AG09309 (cell line): ENCODE measurements around the gene LMCD1.

Experiments
- DNase-seq: peaks from one replicate; pipeline ENCODE4 v3.0.0-alpha.2; 2010; ENCODE audit warnings: low read depth
- H3K4me3 ChIP-seq: 2 replicates; pipeline ENCODE4 v1.5.1; 2011; ENCODE audit warnings: mild to moderate bottlenecking, low read depth, low read length, moderate library complexity; ENCODE audit not compliant: control insufficient read depth
- CTCF ChIP-seq: IDR thresholded peaks from 2 replicates; pipeline ENCODE4 v1.5.1; 2011; ENCODE audit warnings: mild to moderate bottlenecking, low read depth, low read length, inconsistent platforms; ENCODE audit not compliant: insufficient read depth, control insufficient read depth; ENCODE audit errors: missing control alignments

The LMCD1 gene

DNA sequence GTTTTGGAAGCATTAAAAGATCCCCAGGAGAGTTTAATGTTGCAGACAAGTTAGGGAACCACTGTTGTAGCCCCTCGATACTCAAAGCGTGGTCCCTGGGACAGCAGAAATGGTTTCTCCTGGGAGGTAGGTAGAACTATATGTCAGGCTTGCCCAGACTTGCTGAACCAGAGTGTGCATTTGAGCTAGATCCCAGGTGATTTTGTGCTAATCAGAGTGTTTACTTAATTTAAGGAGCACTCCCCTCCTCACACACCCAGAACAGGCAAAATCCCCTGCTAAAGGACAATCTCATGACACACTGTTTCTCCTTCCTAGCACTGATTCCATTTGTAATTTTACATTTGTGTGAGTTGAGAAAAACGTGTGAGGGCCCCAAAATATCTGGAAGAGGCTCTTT is 24.3 kb downstream of the LMCD1 start:
- TF ChIP-seq CTCF: no peak
- no peak for DNase-seq

DNA sequence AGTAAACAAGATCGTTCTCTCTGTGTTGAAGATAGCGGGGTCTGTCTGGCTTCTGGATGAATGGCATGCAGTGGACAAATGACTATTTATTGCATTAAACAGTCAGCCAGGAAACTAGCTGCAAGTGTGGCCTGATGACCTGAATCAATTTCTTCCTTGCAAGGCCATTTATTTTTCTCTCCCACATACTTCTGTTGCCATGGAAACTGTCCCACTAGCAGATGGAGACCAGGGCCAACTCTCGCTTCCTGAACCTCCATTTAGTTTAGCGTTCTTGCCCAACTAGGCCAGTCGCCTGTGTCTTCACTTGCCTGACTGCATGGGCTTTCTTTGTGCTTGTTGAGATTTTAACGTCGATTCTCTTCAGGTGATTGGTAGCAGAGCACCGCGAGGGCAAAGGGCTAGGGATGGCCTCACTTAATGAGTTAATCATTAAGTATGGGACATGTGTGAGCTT is 27.6 kb downstream of the LMCD1 start:
- TF ChIP-seq CTCF: no peak
- H3K4me3 ChIP-seq: no peak overlapping the region
- no peak for DNase-seq

More for the DNA sequence above, 24.3 kb downstream of the LMCD1 start:
- H3K4me3 ChIP-seq: no peak overlapping the region

- no peak for TF ChIP-seq CTCF
- no peak for DNase-seq
- H3K4me3 ChIP-seq: no peak overlapping the region
Observed at GRCh38 chr3:8529738-8530525, 28.3 kb downstream of the LMCD1 start.

DNA sequence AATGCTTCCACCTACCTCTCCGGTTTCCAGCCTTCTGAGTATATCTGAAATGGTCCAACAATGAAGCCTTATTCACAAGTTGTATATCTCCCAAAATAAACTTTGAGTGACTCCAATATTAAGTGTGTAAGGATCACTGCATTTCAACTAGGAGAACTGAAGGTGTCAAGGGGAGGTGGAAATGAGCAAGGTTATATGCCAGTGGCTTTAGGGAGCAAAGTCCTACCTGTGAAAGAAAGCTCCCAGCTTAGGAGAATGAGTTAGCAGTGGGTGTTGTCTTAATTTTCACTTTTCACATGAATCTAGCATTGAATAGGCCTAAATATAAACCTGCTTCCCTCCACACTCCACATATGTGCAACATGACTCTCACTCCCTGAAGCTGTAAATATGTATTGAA is 29.0 kb downstream of the LMCD1 start:
- TF ChIP-seq CTCF: no peak
- no peak for DNase-seq
- H3K4me3 ChIP-seq: no peak overlapping the region

GRCh38 chr3:8532251-8532871 is 30.7 kb downstream of the LMCD1 start:
- DNase-seq: no peak
- no peak overlapping the region for H3K4me3 ChIP-seq
- no peak for TF ChIP-seq CTCF

DNA sequence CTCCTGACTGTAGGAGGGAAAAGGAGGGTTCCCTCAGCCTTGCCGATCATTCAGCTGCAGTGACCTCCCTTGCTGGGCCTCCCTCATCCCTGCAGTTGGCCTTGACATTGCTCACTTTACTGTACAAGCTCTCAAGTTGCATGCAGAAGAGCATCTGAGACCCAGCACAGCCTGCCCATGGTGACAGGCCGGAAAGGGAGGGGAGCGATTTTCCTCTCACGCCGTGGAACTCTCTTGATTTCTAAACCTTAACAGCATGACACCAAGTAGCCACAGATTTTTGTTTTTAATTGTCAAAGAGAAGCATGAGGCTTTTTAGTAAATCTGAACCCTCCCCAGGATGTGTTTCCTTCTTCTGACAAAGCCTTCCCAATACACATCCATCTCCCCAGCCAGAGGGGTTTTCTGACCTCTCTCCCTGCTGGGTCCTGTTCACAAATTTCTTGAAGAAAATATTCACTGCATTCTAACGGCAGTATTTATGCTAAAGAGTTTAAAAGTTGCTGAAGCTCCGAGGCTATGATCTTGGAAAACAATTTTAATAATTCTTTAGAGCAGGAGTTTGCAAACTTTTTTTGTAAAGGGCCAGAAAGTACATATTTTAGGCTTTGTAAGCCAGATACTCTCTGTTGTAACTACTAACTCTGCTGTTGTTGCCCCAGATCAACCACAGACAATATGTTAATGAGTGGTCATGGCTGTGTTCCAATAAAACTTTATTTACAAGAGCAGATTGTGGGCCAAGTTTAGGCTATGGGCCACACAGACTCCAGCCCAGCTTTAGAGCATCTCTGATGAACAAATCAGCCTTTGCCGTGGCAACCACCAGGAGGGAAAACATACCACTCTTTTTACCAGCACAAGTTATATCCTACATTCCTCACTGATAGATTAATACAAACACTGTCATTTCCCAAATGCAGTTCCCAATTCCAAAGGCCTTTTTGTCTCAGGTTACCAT is 34.8 kb downstream of the LMCD1 start:
- no peak for DNase-seq
- TF ChIP-seq CTCF: no peak
- H3K4me3 ChIP-seq: no peak overlapping the region
